Astrocyte (in vitro differentiated cells and primary cell): ENCODE data around the gene PDLIM5.

Source experiments
- CTCF ChIP-seq: IDR thresholded peaks from 2 replicates; pipeline ENCODE4 v1.5.1; 2011; ENCODE audit warnings: low read depth, mild to moderate bottlenecking, inconsistent platforms, low read length, moderate library complexity; ENCODE audit not compliant: insufficient read depth
- EZH2 ChIP-seq: IDR thresholded peaks from 2 replicates; pipeline ENCODE4 v1.6.1; 2012; ENCODE audit warnings: mild to moderate bottlenecking, low read length, inconsistent platforms; ENCODE audit not compliant: insufficient read depth

GRCh38 chr4:94414907-94415306, 36.8 kb upstream of the PDLIM5 start:
- no peak for TF ChIP-seq CTCF
- no peak for TF ChIP-seq EZH2
